RPMI8226 (cell line): Measurements from ENCODE around the gene INTS1.

Source experiments
- DNase-seq: peaks from one replicate; pipeline ENCODE4 v3.0.0-alpha.2; 2015

INTS1 gene, protein sequence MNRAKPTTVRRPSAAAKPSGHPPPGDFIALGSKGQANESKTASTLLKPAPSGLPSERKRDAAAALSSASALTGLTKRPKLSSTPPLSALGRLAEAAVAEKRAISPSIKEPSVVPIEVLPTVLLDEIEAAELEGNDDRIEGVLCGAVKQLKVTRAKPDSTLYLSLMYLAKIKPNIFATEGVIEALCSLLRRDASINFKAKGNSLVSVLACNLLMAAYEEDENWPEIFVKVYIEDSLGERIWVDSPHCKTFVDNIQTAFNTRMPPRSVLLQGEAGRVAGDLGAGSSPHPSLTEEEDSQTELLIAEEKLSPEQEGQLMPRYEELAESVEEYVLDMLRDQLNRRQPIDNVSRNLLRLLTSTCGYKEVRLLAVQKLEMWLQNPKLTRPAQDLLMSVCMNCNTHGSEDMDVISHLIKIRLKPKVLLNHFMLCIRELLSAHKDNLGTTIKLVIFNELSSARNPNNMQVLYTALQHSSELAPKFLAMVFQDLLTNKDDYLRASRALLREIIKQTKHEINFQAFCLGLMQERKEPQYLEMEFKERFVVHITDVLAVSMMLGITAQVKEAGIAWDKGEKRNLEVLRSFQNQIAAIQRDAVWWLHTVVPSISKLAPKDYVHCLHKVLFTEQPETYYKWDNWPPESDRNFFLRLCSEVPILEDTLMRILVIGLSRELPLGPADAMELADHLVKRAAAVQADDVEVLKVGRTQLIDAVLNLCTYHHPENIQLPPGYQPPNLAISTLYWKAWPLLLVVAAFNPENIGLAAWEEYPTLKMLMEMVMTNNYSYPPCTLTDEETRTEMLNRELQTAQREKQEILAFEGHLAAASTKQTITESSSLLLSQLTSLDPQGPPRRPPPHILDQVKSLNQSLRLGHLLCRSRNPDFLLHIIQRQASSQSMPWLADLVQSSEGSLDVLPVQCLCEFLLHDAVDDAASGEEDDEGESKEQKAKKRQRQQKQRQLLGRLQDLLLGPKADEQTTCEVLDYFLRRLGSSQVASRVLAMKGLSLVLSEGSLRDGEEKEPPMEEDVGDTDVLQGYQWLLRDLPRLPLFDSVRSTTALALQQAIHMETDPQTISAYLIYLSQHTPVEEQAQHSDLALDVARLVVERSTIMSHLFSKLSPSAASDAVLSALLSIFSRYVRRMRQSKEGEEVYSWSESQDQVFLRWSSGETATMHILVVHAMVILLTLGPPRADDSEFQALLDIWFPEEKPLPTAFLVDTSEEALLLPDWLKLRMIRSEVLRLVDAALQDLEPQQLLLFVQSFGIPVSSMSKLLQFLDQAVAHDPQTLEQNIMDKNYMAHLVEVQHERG (N-terminal part only)

DNA sequence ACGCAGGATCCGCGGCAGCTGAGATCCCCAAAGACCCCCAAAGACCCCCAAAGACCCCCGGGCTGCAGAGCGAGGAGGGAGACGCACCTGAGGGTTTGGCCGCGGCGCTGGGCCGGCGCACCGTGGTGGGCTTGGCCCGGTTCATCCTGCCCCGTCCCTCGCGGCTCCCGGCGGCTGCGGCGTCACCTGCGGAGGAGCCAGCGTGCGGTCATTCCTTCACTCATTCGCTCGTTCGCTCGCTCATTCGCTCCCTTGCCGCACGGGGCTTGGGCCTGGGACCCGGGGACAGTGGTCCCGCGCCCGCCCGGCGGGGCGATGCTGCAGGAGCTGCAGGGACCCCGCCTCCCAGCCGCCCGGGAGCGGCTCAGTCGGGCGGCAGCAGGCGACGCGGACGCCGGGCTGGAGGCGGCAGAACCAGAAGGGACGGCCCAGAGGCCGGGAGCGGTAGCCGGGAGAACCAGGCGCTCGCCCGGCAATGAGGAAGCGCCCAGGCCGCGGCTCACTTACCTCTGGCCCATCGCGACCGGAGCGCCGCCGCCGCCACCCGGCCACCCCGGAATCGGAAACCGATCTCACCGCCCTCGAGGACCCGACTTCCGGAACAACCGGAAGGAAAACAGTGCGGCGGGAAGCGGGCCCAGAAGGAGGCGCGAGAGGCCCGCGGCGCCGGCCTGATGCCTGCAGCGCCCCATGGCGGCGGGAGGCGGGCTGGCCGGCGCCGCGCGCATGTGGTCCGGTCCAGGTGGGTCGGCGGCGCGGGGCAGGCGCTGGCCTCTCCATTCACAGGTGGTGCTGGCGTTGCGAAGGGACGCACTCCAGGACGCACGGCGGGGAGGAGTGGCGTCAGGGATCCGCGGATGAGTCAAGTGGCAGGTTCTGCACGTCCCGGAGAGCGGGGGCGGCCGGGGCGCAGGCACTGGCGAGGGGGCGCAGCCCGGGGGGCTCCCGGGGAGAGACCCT is at the start of gene INTS1:
TSS of gene INTS1 (minus strand) at position 574 of the 960 bp plus-strand sequence. CDS start at position 145, 429 bp downstream.
- DNase-seq = peak; percentile 98

DNA sequence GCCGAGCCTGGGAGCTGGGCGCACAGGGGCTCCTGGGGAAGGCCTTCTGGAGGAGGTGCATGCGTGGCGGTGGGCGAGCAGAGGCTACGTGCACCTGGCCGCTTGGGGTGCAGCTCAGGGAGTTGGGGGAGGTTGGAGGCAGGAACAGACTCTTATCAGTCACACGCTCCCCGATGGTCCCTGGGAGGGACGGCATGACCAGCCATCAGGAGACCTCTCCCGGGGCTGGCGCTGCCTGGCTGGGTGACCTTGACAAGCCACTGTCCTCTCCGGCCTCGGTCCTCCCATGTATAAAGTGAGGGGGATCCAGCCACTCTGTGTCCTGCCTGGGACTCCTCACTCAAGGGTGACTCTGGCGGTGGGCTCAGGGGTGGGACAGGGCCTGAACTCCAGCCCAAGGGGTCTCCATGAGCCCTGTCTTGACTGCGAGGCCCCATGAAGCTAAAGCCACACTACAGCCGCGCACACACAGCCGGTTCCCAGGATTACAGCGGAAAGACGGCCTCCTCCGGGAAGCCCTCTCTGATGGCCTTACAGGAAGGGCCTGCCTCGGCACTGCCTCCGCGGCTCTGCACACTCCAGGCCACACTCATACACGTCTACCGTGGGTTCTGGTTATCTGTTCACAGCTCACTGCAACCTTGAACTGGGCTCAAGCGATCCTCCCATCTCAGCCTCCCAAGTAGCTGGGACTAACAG is 49.5 kb upstream of the INTS1 start:
- no peak for DNase-seq

DNA sequence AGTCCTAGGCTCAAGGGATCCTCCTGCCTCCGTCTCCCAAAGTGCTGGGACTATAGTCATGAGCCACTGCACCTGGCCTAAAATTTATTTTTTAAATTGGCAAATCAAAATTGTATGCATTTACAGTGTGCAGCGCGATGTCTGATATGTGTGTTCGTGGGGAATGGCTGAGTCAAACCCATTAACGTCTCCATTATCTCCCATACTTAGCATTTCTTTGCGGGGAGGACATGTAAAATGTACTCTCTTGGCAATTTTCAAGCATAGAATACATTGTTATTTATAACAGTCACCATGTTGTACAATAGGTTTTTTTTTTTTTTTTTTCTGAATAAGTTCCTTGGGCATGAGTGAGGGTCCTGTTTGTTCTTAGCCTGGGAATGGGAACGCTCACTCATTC is 48.0 kb upstream of the INTS1 start:
- no peak for DNase-seq

DNA sequence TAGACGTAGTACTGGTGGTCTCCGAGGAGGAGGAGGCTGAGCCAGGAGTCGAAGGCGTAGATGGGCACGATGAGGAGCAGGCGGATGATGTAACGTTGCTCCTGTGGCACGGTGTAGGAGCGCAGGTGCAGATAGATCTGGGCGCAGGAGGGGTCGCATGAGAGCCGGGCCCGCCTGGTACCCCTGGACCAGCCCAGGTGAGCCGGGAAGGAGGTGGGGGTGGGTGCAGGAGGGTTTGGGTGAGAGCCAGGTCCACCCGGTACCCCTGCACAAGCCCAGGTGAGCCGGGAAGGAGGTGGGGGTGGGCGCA is 46.6 kb upstream of the INTS1 start:
- no peak for DNase-seq

DNA sequence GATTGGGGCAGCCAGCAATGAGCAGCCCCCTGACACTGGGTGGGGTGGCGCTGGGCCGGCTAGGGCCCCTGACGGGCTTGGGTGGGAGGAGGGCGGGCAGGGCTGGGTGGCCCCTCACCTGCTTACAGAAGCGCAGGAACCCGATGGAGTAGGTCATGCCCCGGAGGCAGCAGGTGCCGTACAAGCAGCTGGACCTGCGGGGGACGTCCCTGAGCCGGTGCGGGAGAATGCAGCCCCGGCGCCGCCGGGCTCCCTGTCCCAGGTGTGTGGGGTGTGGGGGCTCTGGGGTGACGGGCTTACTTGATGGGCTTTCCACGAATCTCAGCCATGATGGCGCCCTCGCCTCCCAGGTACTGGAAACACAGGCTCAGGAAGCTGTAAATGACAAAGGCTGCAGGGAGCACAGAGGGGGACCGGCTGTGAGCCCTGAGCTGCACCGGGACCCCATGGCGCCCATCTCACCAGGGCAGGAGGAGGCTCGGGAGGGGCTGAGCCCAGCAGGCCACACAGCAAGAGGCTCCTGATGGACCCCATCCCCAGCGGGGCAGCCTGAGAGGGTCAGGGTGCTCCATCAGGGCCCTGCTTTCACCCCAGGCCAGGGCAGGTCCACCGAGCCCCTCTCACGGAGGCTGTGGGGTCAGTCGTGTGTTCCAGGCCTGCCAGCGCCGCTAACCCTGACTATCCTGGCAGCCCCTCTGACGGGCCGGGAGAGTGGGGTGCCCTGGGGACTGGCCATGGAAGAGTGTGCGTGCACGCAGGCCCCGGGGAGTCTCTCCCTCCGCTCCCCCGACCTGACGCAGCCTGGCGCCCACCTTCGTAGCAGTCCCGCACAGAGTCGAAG is 46.0 kb upstream of the INTS1 start:
- no peak for DNase-seq

DNA sequence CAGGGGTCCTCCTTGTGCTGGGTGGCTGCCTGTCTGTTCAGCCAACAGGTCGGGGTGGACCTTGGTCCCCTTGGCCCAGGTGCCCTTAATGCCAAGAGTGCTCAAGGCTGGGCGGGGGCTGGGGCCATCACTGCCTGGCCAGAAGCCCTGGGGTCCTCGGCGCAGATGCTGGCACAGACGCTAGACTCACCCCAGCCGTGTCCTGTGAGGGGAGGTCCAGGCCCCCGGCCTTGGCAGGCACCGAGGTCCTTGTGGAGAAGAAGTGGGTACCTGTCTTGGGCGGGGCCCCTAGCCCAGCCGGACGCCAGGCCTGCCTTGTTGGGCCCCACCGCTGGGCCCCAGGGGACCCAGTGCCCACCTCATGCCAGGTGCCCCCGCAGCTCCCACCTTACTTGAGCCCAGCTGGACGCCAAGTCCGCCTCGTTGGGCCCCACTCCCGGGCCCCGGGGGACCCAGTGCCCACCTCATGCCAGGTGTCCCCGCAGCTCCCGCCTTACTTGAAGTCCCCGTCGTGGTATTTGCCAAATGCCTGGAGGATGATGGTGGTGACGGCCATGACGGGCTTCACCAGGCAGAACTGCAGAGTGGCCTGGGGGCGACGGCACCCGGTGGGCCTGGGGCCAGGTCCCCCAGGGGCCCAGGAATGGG is 45.3 kb upstream of the INTS1 start:
- no peak for DNase-seq

DNA sequence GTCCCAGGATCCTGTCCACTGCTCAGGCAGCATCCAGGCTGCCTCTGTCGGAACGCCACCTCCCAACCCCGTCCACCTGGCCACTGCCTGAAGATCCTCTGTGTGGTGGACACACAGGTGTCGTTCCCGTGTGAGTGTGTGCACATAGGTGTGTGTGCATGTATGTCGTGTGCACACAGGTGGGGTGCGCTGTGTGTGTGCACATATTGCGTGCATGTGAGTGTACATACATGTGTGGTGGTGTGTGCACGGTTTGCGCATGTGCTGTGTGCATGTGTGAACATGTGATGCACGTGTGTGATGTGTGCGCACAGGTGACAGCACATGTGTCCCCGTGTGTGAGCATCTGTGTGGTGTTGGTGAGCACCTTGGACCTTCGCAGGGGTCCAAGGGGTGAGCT is 44.8 kb upstream of the INTS1 start:
- no peak for DNase-seq

DNA sequence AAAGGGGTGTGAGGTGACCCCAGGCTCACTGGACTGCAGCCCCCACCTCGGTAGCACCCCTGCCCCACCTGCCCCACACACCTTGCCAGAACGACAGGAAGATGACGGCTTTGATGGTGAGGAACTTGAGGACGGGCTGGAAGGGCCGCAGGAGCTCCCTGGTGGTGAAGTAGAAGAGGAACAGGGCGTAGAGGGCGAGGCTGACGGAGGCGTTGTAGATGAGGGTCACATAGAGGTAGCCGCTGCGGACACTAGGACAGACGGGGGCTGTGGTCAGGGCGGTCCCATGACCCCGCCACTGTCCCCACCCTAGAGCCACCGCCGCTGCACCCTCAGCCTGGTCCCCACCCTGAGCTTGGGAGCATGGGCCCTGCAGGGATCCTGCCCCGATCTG is 44.2 kb upstream of the INTS1 start:
- peak; percentile 95 for DNase-seq

DNA sequence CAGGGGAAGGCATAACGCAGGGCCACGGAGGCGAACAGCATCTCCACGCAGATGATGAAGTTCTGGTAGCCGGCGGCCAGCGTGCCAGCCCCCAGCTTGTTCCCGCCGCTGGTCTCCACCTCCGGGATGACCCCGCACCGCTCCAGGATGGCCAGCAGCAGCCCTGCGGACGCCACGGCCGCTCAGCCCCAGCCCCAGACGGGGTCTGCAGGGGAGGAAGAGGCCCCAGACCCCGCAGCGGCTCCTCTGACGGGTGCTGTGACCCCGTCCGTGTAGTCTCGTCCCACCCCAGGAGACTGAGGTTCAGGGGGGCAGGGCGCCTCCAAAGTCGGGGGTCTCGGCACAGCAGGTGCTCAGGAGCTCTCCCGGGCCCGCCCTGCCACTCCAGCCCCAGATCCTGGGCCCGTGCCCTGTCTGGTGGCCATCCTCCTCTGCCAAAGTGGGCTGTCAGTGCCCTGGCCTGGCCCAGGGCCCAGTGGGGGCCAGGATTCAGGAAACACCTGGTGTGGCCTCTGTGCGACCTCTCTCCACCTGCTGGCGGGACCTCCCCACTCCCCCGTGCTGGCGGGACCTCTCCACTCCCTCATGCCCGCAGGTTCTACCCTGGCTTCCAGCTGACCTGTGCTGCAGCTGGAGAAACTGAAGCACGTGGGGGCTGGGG is 43.7 kb upstream of the INTS1 start:
- no peak for DNase-seq

DNA sequence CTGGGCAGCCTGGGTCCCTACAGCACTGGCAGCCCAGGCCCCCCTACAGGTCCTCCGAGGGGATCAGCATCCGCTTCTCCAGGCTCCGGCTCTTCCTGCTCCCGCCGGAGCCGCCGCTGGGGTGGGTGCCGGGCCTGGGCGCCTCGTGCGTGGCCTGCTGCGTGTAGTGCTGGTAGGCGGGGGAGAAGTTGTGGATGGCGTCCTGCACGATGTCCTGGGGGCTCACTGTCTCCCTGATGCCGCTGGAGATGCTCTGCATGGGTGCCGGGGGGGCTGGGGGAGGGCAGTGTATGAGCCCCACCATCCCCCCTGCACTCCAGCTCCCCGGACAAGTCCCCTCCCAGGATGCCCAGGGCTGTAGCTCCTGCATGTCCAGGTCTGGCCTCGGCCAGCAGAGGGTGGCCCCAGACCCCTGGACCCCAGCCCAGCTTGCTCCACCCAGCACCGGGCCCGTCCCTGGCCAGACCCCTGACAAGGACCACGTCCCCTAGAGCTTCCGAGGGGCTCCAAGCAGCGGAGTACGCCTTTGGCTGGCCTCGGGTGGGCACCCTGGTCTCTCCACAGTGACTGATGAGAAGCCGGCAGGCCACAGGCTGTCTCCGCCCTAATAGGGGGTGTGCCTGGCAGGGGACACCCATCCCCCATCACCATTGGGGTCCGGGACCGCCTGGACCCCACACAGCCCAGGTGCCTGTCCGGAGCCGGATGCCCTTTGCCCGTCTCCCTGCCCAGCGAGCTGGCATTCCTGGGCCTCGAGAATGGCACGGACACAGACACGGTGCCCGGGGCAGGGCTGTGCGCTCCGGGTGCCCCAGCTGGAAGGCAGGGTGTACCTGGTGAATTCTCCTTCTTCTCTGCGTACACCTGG is 43.0 kb upstream of the INTS1 start:
- DNase-seq = no peak

DNA sequence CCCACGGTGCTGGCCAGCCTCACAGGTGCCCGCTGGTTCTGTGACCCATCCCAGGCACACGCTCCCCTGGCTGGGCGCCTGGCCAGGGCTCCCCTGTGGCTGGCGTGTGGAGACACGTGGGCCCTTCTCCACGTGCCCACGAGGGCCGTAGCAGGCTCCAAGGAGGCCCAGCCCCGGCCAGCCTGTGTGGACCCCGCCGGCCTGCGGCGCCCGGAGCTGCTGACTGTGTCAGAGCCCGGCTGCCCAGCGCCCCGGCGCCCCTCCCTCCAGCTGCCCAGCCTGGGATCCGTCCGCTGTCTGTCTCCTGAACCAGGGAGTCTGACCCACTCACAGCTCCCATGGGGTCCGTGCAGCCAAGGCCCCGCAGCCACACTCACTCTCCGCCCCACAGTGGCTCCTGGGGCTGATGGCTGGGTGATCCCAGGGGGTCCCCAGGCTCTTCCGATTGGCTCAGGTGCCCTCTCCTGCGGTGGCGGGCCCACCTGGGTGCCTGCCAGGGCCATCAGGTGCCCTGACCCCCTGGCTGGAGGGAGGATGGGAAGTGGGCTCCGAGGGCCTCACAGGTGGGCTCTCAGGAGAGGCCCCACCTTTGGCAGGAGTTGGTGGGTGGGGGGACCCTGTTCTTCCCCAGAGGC is 42.2 kb upstream of the INTS1 start:
- no peak for DNase-seq

DNA sequence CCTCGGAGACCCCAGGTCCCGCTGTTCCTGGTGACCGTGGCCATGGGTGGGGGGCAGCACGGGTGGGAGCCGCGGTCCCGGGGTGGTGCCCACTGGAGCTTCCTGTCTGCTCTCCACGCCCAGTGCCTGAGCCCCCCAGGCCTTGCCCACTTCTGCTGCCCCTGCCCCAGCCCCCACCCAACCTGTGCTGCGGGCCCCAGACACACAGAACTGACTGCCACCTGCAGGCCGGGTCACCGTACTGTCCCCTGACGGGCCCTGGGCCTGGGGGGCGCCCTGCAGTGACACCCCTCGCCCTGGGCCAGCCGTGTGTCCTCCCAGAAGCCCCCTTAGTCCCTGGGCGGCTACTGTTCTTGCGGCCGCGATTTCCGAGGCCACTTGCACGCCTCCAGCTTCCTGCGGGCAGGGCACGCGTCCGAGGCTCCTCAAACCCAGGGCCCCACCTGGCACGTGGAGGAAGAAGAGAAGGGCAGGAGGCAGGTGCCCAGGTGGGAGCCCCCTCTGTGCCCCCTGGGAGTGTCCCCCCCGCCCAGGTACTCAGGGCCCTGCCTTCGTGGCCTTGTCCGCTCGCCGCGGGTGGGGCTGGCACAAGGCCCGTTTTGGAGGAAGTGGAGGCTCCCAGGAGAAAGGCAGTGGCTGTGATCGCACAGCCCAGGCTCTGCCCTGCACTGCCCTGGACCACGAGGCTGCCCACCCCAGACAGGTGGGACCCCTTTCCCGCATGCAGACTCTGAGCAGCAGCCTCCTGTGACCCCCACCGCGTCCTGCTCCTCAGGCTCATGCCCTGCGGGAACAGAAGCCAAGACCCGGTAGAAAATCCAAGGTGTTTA is 41.4 kb upstream of the INTS1 start:
- no peak for DNase-seq

DNA sequence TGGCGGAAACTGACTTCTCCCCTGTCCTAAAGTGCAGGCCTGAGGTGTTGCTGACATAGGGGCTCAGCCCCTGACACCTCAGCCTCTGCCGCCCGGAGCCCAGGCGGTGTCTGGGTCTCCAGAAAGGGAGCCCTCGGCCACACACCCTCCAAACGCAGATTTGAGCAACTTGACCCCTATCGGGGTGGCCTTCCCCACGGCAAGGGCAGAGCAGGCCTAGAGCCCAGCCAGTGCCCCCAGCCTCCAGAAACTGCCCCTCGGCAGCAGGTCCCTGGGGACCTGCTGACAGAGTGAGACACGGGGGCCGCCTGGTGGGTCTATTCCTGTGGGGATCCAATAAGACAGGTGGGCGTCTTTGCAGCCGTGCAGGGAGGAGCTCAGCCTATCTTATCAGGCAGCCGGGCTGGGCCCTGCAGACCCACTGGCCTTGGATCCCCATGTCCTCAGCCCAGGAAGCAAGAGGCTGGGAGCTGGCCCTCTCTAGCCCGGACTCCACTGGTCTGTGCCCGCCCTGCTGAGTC is 40.8 kb upstream of the INTS1 start:
- DNase-seq = no peak

DNA sequence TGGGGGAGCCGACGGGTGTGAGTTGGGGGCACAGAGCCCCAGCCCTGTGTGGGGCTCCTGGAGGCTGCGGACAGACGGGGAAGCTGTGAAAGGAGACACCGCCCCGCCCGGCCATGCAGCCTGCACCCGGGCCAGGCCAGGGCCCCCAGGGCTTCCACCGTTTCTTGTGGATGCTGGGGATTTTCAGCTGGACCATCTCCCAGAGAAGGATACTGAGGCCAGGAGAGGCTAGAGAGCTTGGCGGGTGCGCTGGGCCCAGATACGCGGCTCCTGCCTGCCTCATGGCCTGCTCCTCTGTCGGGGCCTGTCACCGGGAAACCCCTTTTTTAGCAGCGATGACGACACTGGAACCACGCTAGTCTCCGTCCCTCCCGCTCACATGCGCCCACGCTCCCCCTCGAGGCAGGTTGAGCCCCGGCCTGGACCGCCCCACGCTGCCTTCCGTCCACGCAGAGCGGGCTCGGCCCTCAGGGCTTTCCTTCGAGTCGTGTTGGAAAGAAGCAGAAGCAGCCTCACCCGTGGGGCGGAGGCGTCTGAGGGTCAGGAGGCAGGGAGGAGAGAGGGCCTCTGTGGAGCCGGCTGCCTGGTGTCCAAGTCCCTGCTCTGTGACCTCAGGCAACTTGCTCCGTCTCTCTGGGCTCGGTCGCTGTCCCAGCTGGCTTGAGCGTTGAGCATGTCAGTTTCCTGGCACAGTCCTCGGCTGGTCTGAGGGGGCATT is 40.1 kb upstream of the INTS1 start:
- no peak for DNase-seq

DNA sequence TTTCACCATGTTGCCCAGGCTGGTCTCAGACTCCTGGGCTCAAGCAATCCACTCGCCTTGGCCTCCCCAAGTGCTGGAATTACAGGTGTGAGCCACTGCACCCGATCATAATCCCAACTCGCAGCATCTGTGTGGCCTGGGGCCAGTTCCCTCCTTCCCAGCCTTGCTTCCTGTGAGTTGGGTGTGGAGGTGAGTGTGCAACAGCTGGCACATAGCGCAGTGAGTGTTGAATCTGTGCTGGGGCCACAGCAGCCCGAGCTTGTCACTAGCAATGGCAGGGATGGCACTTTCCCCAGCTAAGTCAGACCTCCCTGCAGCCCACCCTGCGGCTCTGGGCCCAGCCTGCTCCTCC is 39.6 kb upstream of the INTS1 start:
- no peak for DNase-seq
